HG03565 (cell line): ENCODE measurements around the gene GNAQ.

Experiments
- ATAC-seq: cut with Tn5 transposase; IDR thresholded peaks from one replicate; pipeline ENCODE4 v1.9.1; 2021; ENCODE audit warnings: mild to moderate bottlenecking, moderate library complexity; ENCODE audit not compliant: unreplicated experiment

GNAQ gene

DNA sequence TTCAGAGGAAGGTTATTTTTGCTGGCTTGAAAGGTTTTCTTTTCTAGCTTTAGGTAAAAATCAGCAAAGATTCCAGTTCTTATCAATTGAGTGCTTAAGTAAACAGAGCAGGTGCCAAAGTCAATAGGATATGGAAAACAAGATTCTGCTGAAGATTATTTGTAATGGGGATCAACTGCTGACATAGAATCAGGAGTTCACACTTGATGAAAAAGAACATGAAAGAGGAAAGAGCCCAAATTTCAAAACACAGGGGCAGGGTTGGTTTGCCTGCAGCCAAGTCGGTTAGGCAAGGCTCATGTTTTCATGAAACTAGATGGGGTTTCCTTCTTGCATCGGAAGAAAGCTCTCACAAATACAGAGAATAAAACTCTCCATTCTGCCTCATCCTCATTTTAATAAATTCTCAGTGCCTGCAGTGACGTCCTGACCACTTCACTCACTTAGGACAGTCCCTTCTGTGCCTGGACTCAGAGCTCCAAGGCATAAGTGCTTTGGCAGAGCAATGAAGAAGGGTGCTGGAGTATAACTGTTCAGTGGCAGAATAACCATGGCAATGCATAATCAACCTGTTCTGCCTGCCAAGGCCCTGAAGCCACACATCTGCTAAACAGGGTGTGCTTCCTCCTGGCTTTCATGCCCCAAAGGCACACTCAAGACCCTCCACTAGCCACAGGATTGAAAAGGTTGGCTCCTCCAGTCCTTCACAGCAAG lies 179.6 kb downstream of the GNAQ start:
- no peak for ATAC-seq

DNA sequence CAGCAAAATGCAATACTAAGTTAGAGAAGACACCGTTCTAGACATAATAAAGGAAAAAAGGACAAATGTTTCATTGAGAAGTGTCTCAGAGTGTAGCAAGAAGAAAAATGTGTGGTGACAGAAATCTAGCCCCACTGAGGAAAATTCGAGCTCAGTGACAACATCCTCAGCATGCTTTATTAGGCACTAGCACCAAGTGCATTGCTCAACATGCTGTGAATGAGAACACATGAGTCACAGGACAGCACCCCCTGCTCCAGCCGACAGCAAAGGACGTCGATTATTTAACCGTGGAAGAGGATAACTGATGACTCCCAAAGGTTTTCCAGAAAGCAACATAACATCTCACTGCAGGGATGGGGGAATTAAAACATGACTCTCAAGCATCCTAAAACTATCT lies 182.7 kb downstream of the GNAQ start:
- ATAC-seq, result no peak

DNA sequence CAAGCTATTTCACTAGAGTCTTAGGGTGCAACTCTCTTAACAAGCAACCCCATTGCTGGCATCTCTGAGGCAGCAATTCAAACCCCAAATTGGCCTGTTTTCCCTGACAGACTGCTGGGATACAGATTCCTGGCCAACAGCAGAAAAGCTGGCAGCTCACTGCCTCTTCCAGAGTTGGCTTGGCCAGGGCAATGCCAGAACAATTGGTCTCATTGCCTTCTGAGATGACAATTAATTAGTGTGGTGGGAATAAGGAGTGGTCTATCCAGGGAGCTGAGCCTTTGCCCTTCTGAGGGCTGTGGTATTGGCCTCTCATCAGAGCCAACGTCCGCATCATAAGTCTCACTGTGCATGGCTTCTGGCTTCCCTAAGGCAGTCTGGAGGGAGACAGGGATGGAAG lies 183.2 kb downstream of the GNAQ start:
- ATAC-seq, result no peak

DNA sequence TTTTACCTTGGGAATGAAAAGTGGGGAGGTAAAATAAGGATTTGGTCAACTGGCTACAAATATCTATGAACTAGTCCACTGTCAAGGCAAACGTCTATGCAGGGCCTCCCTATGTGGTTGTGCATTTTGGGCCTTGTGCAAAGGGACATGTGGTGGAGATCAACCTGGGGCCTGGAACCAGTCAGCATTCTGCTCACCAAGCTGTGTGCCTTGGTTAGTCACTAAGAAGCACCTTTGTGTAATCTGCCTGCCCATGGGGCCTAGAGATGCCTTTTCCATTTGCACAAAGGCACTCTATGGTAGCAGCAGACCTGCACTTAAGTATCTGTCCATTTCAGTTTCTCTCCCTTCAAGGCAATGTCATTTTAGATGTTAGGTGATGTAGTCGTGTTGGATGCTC lies 184.0 kb downstream of the GNAQ start:
- no peak for ATAC-seq

DNA sequence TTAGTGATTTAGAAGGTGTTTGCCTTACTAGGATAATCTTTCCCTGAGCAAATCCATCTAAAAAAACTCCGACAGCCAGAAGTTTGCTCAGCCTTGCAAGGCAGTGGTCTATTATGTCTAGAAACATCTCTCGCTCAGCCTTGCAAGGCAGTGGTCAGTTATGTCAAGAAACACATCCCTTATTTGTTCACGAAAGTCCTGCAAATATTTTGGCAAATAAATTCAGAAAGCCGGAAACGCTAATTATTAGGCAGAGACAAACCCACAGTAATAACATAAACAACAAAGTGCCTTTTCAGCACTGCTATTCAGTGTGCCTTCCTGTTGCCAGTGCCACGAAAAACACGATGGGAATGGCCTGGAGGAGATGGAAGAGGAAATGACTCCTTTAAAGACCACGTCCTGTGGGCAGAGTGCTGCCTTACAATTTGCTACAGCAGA lies 184.5 kb downstream of the GNAQ start:
- ATAC-seq, result no peak

DNA sequence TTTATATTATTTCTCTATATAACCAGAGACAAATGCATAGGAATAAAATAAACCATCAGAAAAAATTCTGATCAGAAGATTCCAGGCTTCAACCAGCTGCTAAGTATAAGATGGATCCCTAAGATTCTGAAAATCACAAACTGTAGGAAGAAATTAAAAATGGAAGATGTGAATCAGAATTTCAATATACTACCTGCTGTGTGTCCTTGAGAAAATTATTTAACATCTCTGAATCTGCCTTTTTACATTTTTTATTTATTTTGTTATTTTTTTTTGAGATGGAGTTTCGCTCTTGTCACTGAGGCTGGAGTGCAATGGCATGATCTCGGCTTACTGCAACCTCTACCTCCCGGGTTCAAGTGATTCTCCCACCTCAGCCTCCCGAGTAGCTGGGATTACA lies 187.2 kb downstream of the GNAQ start:
- no peak for ATAC-seq

DNA sequence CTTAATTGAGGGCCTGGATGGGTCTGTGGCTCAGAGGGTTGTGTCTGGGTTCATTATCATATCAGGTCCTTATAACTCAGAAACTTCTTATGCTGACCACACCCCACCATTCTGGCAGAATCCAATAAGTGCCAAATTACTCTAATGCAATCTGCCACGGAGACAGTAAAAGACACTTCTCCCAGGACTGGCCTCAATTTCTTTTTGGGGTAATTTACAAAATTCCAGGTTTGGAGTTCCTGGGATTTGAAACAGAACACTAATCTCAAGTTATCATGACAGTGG lies 187.8 kb downstream of the GNAQ start:
- ATAC-seq, result no peak

DNA sequence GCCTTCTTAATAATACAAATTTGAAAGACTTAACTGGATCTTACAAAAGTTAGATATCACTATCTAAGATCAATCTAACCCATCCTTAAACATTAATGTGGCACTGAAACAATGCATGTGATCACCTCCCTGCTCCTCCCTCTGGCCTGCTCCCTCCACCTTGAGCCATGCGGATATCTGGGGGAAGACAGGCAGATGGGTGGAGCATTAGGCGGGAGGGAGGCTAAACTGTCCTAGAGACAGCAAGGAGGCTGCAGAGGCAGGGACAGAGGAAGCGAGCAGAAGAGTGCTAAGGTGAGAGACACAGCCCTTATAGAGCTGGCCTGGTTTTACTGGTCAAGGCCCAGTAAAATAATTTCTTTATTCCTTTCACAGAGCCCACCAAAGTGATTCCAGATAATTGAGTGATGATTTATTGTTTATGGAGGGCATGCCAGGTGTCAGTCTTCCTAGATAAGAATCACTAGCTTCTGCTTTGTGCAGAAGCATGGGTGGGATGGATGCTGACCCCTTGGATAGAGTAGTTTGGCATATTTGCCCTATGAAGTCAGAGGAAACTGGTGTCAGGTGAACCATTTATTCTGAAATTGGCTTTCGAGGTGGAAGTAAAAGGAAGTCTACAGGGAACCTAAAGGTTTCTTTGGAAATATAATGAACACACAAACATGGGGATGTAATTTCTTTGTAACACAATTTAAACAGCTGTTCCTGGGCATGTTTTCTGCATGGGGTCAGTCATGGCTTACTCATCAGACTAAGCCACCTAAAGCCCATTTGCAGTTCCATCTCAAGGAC lies 188.3 kb downstream of the GNAQ start:
- no peak for ATAC-seq

DNA sequence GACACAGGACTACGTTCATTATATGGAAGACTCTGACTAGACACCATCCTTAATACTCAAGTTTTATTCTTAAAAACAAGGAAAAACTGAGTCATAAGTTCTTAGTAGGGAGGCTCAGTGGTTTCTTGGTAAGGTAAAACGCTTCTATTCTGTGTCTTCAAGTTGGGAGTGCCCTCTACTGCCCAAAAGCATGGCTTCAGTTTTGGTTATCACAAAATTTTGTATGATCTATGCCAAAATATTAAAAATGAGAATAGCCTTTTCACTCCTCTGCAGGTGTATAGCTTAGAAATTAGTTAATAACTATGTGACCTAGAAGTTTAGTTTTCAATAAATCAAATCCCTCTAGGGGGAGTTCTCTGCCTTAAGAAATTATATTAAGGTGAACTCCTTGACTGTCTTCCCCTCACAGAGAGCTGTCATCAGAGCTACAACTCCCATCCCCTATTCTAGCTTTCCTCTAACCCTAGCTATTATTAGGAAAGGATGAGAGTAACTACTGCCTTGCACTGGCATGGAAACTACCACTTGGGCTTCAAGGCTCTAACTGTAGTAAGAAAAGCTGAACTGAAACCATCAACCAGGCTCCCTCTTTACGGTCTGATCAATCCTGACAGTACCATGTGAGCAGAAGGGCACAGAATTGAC lies 189.7 kb downstream of the GNAQ start:
- peak; percentile 62 for ATAC-seq

DNA sequence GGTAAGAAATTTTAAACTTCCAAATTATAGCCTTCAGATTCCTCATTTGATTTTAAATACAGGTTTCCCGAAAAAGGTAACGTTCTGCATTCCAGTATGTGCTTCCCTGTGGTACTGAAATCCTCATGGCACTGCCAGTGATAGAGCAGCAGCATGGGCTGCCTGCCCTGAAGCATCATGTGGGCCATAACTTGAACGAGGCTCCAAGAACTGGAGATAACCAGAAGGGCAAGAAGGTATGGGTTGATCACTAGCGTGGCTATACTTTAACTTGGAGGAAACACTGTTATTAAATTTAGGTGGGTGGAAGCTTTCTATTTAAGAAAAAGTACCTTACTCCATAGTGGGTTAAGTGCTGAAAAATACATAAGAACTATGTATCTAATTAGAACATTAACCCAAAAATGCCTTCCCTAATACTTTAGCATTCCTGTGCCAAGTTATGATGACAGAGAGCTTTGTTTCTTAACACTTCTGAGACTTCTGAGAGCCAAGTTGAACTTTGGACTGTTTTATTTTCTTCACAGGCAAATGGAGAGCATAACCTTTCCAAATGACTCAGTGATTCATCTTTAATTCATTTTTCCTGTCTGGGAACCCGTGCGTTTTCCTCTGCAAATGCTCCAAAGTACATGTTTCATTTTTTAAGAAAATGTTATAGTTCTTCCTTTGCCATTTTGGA lies 192.0 kb downstream of the GNAQ start:
- no peak for ATAC-seq

DNA sequence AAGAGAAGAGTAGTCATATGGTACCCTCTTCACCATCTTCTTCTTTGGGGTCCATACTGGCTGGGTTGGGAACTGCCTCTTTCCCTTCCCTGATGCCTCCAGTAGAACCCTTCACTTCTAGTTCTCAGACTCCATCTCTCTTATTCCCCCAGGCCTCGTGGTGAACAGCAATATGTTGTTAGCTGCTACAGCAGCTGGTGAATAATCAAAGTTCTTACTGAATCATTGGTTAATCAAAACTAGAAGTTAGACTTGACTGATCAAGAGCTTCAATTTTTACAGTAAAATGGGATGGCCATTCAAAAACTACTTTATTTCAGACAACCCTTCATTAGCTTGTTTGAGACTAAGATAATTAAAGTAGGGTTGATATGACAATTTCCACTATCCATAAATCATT lies 192.6 kb downstream of the GNAQ start:
- no peak for ATAC-seq

DNA sequence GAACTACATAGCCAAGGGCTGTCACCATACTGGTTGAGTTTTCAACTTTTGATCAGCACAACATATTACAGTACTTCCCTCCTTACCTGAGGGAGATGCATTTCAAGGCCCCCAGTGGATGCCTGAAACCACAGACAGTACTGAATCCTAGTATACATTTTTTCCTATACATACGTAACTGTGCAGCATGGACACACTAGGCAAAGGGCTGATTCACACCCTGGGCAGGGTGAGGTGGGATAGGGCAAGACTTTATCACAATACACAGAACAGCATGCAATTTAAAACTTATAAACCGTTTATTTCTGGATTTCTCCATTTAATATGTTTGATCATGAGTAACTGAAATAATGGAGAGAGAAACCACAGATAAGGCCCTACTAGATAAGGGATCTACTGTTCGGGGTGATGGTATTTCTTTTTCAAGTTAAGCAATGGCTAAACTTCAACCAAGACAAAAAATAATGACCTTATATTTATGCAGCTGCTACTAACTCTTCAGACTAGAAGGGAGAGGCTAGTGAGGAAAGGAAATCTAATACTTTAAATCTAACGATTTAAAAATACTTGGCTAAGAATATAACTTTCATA lies 196.6 kb downstream of the GNAQ start:
- no peak for ATAC-seq

DNA sequence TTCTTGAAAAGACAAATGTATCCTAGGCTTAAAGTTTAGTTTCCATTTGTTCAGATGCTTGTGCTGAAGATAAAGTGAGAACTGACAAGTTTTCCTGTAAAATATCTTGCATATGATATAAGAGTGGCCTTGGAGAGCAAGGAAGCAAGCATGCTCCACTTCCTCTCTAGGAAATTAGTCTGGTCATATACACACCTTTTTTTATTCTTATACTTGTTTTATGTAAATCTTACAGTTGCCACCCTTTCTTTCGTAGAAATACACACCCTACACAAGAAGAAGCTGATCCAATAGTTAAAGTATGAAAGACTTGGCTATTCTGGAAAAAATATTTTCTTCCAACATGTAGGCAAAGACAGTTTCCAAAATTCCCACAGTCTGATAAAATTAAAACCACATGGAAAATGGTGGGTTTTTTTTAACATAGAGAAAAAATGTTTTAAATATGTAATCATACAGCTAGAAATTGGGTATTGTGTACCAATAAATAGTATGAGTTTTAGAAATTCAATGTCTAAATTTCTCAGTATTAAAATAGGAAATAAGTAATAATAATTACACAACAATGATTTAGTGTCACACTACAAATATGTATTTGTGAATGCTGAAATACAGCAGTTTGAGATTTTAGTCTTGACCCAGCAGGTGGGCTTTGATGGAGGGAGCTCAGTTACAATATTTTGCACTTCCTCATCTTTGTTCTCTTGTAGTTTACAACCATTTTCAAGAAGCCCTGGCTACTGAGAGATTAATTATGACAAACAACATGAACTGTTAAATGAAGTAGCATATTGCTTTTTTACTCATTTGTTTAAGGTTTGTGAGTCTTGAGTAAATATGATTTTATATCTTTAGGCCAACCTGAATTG lies 197.8 kb downstream of the GNAQ start:
- ATAC-seq, result no peak

DNA sequence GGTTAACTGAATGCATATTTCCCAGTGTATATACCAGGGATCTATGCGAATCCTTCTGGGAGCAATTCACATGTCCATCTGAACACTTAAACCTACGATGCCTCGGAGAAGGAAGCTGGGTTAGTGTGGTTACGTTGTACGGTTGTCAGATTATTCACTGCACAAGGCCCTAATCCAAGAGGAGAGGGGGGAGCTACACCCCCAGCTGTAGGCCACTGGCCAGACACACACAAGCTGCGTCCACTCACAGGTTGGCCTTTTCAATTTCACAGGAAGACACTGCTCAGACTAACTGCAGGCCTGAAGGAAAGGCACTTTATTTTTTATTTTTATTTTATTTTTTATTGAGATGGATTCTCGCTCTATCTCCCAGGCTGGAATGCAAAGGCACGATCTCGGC lies 199.0 kb downstream of the GNAQ start:
- ATAC-seq, result no peak

DNA sequence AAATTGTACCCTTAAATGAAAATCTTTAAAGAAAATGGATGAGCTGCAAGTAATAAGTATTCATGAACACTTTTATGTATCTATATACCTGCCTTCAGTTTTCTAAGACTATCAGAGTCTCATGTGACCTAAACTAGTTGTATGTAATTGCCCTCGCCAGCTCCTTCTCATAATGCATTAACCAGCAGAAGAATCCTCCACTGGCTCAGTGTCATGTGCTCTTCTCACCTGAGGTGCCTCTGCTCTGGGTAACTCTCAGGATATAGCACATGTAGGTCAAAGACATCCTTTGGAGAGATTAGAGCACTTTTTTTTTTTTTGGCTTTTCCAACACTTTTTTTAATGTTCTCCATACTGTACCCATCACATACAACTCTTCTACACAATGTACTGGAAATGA lies 199.8 kb downstream of the GNAQ start:
- no peak for ATAC-seq

DNA sequence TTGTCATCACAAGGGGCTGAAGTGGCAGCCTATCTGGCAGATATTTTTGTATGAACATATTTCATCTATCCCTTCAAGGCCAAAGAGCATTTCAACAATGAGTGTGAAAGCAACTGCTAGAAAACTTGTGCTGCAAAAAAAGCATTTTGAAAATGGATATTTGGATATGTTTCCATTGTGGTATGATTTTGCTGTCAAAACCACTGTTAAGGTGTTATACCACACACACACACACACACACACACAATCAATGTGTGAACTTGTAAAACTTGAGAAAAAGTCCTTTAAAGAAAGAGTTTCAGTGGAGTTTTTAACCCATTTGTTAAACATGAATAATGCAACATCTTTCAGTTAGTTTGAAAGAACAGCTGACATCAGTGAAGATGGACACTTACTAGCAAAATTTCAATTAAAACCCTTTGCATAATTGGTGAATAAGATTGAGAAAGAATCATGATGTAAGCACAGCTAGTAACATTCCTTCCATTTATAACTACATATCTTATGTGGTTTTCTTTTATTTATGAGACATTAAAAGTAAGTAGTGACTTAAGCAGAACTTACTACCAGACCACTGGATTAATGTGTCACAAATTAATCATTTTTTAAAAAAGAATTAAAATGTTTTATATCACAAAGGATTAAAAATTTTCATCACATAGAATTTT lies 200.9 kb downstream of the GNAQ start:
- no peak for ATAC-seq

DNA sequence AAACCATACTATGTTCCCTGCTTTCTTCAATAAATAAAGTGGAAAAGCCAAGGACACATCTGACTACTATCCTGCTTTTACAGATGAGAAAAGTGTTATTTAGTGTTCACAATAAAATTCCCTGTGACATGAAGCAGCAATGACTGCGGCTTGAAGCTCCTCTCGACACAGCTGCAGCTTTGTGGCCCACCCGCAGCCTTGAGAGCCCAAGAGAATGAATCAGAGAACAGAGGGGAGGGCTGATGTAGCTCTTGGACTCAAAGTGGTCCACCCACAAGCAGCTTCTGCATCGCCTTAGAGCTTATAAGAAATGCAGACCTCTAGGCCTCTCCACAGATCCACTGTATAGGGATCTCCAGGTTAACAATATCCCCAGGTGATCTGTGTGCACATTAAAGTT lies 202.2 kb downstream of the GNAQ start:
- ATAC-seq, result no peak

DNA sequence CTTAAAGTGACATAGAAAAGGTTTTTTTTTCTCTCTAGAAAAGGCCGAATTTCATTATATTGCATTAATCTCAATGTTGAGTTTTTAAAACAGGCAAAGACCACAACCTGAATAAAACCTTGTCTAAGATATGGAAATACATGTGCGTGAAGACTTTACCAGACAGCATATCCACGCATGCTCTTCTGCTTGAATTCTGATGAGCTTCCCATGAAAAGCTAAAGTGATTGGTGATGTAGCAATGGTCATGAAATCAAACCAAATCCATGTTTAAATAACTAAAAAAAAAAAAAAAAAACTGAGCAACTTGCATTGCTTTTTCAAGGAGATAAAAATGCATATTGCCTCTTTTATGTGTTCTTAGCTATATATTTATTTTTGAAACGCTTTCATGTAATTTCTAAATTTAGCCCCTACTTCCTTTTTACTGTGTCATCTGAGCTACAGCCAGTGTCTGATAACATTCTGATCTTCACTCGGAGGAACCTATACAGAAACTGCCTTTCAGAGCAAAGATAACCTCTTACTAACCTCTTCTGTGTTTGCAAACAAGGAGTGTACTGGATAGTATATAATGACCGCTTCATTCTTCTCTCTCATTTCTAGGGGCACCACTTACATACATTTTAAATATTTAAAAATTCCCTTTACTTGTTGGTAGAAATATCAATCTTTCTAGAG lies 204.4 kb downstream of the GNAQ start:
- ATAC-seq, result peak; percentile 79

DNA sequence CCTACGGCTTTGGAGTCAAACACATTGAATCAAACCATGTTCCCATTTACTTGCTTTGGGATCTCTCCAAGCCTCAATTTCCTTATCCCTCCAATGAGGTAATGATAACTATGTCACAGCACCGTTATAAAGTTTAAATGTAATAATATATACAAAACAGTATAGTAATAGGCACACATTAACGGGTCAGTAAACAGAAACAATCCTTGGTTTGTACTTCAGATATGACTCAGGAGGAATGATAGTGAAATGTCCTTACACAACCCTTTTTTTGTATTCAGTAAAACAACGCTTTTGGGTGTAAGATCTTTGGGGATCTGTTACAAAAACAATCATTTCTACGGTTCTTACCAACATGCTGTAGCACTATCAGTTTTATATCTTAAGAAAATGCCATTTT lies 205.0 kb downstream of the GNAQ start:
- ATAC-seq, result no peak
